ENCODE results near the gene EPHB1.

EPHB1 gene

GRCh38 chr3:134795746-134796280 is 753 bp downstream of the EPHB1 start:
- peaks cover 45 to 71% of the 10 kb centered on the region in 2 donors for H3K27me3 Mint-ChIP-seq
- no peaks in the 10 kb centered on the region for H3K36me3 Mint-ChIP-seq
- H3K4me3 Mint-ChIP-seq: peak overlapping the region; percentile 89 to 90
- ATAC-seq (replicated peaks) (peak in 1 of 2 donors; percentile 3), DNase-seq (no peak)
- no peaks in the 10 kb centered on the region for H3K9me3 Mint-ChIP-seq
- no peak overlapping the region for H3K27ac Mint-ChIP-seq
- H3K4me1 Mint-ChIP-seq: peaks cover 12 to 33% of the 10 kb centered on the region in 2 donors

DNA sequence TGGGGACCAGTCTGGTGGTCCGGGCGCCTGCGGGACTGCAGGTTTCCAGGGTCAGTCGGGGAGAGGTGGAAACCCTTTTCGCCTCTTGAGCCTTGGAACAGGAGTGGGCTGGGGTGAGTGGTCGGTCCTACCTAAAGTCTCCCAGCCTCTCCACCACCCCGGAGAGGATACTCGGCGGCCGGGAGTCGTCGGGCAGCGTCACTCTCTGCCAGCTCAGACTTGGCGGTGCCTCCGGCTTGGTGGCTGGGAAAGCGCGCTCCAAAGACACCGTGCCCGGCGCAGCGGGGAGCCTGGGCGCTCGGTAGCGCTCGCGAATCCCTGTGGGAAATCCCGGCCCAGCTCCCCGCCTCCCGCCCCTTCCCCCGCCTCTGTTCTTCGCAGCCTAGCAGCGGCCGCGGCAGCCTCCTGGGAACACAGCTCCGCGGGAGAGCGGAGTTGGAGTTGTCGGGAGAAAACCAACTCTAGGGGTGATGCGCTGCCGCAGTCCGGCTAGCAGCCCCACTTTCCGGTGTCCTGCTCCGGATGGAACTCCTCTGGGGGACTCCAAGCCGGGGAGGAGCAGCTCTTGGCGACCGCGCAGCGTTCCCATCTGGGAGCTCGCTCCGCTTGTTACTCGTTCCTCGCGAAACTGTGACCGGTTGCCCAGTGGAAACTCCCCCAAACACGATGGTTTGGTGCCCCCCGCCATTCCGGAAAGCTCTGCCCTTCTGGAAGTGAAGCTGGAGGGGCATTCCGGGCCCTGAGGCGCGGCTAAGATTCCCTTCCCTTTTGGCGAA is 1.4 kb downstream of the EPHB1 start:
- ATAC-seq (replicated peaks): no peak
- no peaks in the 10 kb centered on the region for H3K36me3 Mint-ChIP-seq
- H3K27ac Mint-ChIP-seq: no peak overlapping the region
- H3K27me3 Mint-ChIP-seq: peaks cover 45 to 77% of the 10 kb centered on the region in 2 donors
- DNase-seq: no peak
- peaks cover 12 to 33% of the 10 kb centered on the region in 2 donors for H3K4me1 Mint-ChIP-seq
- H3K4me3 Mint-ChIP-seq: peak overlapping the region; percentile 89 to 90
- no peaks in the 10 kb centered on the region for H3K9me3 Mint-ChIP-seq

DNA sequence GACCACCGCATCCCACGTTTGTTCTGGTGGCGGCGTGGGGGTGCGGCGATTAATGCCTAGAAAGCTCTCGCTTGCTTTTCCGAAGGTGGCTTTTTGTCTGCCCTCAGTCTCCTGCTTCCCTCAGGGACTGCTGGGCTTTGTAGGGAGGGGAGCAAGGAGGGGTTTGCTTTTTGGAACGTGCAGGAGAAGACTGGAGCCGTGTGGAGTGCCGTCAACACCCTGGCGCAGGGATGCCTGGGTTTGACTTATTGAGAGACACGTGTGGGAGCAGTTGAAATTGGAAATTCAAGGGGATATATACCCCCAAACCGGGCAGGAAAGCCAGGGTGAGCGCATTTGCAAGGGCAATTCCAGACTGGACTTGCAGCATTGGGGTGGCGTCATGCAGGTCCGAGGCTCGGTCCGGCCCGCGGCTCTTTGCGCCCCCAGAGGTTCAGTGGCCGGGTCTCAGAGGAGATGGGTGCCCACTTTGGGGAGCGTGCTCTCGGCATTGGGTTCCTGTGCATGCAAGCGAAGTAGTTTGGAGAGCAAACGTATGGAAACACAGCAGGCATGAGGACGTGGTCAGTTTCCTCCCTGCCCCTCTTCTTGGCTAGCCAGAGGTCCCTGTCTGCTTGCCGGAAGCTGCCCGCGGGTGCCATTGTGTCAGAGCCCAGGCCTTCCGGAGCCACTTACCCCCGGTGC is 2.1 kb downstream of the EPHB1 start:
- peak overlapping the region; percentile 65 to 72 for H3K4me3 Mint-ChIP-seq
- ATAC-seq (replicated peaks) (no peak), DNase-seq (no peak)
- no peak overlapping the region for H3K27ac Mint-ChIP-seq
- no peaks in the 10 kb centered on the region for H3K9me3 Mint-ChIP-seq
- no peaks in the 10 kb centered on the region for H3K36me3 Mint-ChIP-seq
- H3K27me3 Mint-ChIP-seq: peaks cover 42 to 77% of the 10 kb centered on the region in 2 donors
- peaks cover 14 to 33% of the 10 kb centered on the region in 2 donors for H3K4me1 Mint-ChIP-seq

GRCh38 chr3:134797741-134798451 is 2.8 kb downstream of the EPHB1 start:
- Mint-ChIP-seq H3K4me3 (peak overlapping the region in 1 of 2 donors; percentile 25), H3K9me3 (no peaks in the 10 kb centered on the region), H3K27ac (no peak overlapping the region), H3K36me3 (no peaks in the 10 kb centered on the region), H3K4me1 (peaks cover 18 to 36% of the 10 kb centered on the region in 2 donors), H3K27me3 (peaks cover 35 to 74% of the 10 kb centered on the region in 2 donors)
- DNase-seq (no peak), ATAC-seq (replicated peaks) (no peak)

- no peaks in the 10 kb centered on the region for H3K9me3 Mint-ChIP-seq
- H3K27ac Mint-ChIP-seq: no peak overlapping the region
- H3K27me3 Mint-ChIP-seq: peaks cover 26 to 69% of the 10 kb centered on the region in 2 donors
- ATAC-seq (replicated peaks) (no peak), DNase-seq (no peak)
- no peak overlapping the region for H3K4me3 Mint-ChIP-seq
- no peaks in the 10 kb centered on the region for H3K36me3 Mint-ChIP-seq
- peaks cover 21 to 41% of the 10 kb centered on the region in 2 donors for H3K4me1 Mint-ChIP-seq
These were observed 3.7 kb downstream of the EPHB1 start for GRCh38 chr3:134798681-134799311.

- Mint-ChIP-seq H3K36me3 (peaks cover 0 to under 1% of the 10 kb centered on the region in 2 donors), H3K4me1 (peaks cover 21 to 40% of the 10 kb centered on the region in 2 donors), H3K4me3 (no peak overlapping the region), H3K27ac (no peak overlapping the region), H3K9me3 (peaks cover 0 to 1% of the 10 kb centered on the region in 2 donors), H3K27me3 (peaks cover 26 to 66% of the 10 kb centered on the region in 2 donors)
- ATAC-seq (replicated peaks): no peak
- DNase-seq: no peak
These were observed 4.3 kb downstream of the EPHB1 start for GRCh38 chr3:134799393-134799792.

- Mint-ChIP-seq H3K4me3 (no peak overlapping the region), H3K9me3 (peaks cover 0 to 4% of the 10 kb centered on the region in 2 donors), H3K4me1 (peaks cover 20 to 26% of the 10 kb centered on the region in 2 donors), H3K27me3 (peaks cover 24 to 58% of the 10 kb centered on the region in 2 donors), H3K27ac (no peak overlapping the region), H3K36me3 (peaks cover 3 to 8% of the 10 kb centered on the region in 2 donors)
- no peak for DNase-seq
- ATAC-seq (replicated peaks): no peak
These were observed 6.3 kb downstream of the EPHB1 start for GRCh38 chr3:134801204-134801958.

DNA sequence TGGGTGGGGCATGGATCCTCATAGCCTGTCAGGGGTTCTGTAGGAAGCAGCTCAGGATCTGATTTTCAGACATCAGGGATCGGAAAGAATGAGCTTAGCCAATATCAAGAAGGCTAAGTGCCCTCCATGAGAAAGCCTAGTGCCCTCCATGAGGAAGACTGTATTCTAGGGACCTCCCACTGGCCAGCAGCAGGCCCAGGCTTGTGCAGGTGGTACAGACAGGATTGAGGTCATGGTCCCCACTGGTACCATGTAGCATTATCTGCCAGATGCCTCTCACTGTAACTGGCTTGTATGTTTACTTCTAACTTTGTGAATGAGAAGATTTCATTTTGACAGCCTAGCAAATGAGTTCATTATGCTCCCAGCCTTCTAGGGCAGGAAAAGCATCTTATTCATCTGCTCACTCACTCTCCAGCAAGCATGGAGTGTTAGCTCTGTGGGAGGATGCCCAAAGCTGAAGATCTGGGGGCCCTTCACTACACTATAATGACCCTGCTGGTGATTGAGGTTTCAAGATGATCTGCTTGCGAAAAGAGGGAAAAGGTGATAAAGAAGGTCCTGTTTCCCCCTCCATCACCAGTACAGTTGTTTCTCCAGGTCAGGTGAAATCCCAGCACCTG is 7.5 kb downstream of the EPHB1 start:
- peaks cover 0 to 4% of the 10 kb centered on the region in 2 donors for H3K9me3 Mint-ChIP-seq
- H3K27me3 Mint-ChIP-seq: peaks cover 20 to 58% of the 10 kb centered on the region in 2 donors
- ATAC-seq (replicated peaks): peak; percentile 25 to 44
- H3K4me1 Mint-ChIP-seq: peaks cover 17 to 19% of the 10 kb centered on the region in 2 donors
- H3K4me3 Mint-ChIP-seq: no peak overlapping the region
- H3K27ac Mint-ChIP-seq: no peak overlapping the region
- H3K36me3 Mint-ChIP-seq: peaks cover 3 to 8% of the 10 kb centered on the region in 2 donors
- no peak for DNase-seq

GRCh38 chr3:134803051-134803505 is 8.0 kb downstream of the EPHB1 start:
- H3K9me3 Mint-ChIP-seq: peaks cover 0 to 4% of the 10 kb centered on the region in 2 donors
- H3K36me3 Mint-ChIP-seq: peaks cover 3 to 8% of the 10 kb centered on the region in 2 donors
- peak overlapping the region; percentile 83 for H3K27ac Mint-ChIP-seq
- no peak overlapping the region for H3K4me3 Mint-ChIP-seq
- peaks cover 13 to 16% of the 10 kb centered on the region in 2 donors for H3K4me1 Mint-ChIP-seq
- DNase-seq (peak; percentile 53), ATAC-seq (replicated peaks) (peak; percentile 86)
- H3K27me3 Mint-ChIP-seq: peaks cover 14 to 57% of the 10 kb centered on the region in 2 donors

- DNase-seq: no peak
- H3K27me3 Mint-ChIP-seq: peaks cover 18 to 51% of the 10 kb centered on the region in 2 donors
- peaks cover 3 to 8% of the 10 kb centered on the region in 2 donors for H3K36me3 Mint-ChIP-seq
- ATAC-seq (replicated peaks): no peak
- H3K27ac Mint-ChIP-seq: peak overlapping the region; percentile 38
- no peak overlapping the region for H3K4me3 Mint-ChIP-seq
- H3K4me1 Mint-ChIP-seq: peaks cover 8 to 16% of the 10 kb centered on the region in 2 donors
- peaks cover 0 to 4% of the 10 kb centered on the region in 2 donors for H3K9me3 Mint-ChIP-seq
These were observed 8.6 kb downstream of the EPHB1 start for GRCh38 chr3:134803652-134804051.

GRCh38 chr3:134804508-134805480 is 9.7 kb downstream of the EPHB1 start:
- Mint-ChIP-seq H3K4me1 (peaks cover 8 to 16% of the 10 kb centered on the region in 2 donors), H3K9me3 (peaks cover 0 to 4% of the 10 kb centered on the region in 2 donors), H3K4me3 (no peak overlapping the region), H3K27ac (no peak overlapping the region), H3K27me3 (peaks cover 15 to 40% of the 10 kb centered on the region in 2 donors), H3K36me3 (peaks cover 3 to 8% of the 10 kb centered on the region in 2 donors)
- DNase-seq: no peak
- ATAC-seq (replicated peaks): no peak

DNA sequence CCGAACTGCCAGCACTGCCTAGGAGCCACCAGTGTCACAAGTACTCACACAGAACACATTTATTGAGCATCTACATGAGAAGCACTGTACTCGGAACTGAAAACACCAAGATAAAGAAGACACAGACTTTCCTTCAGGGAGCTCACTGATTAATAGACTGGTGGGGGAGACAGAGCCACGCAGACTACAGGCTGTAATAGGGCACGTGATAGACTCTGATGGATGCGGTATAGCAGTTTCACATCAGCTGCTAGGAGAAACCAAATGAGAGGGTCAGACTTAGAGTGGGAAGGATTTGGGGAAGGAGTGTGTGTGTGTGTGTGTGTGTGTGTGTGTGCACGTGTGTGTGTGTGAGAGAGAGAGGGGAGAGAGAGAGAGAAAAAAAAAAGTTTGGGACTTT is 12.1 kb downstream of the EPHB1 start:
- Mint-ChIP-seq H3K9me3 (peaks cover 0 to 4% of the 10 kb centered on the region in 2 donors), H3K36me3 (peaks cover 3 to 8% of the 10 kb centered on the region in 2 donors), H3K4me3 (no peak overlapping the region), H3K27ac (no peak overlapping the region), H3K27me3 (peaks cover 12 to 27% of the 10 kb centered on the region in 2 donors), H3K4me1 (peaks cover 14 to 18% of the 10 kb centered on the region in 2 donors)
- no peak for DNase-seq
- ATAC-seq (replicated peaks): no peak
